ENCODE measurements around the gene THAP7. TPM values are rescaled to one million over a fixed set of nuclear protein-coding genes. Genes with fewer than 3 reads are reported as not detected.
"Not testable (repeated sequence)": the region's sequence is repeated elsewhere in the genome, so short reads cannot be mapped to it uniquely, and the experiment has no call there.

Gene THAP7
- 61.1 and 69.8 TPM in 2 replicates for total RNA-seq
- 47.5 and 49.7 TPM in 2 replicates for polyA plus RNA-seq

GRCh38 chr22:21001601-21002325 is at the start of gene THAP7:
TSS of gene THAP7 (minus strand) at chr22:21002118. CDS start at chr22:21001911, 207 bp downstream.
- H3K9me3 ChIP-seq (ENCODE audit: low read depth), result no peaks in the 10 kb centered on the region
- peak within 1 kb of the TSS; percentile 95 for H3K27ac ChIP-seq
- H3K4me3 ChIP-seq, result peak within 1 kb of the TSS; percentile 74
- H3K27me3 ChIP-seq, result no peaks in the 10 kb centered on the region
- H3K36me3 ChIP-seq, result peaks cover 4% of the 10 kb centered on the region
- peaks cover 19% of the 10 kb centered on the region for H3K4me1 ChIP-seq (ENCODE audit: low read depth)
- TF ChIP-seq CTCF (IDR thresholded peaks at IDR 0.05; ENCODE audit: low read depth, low read length), result no peak
- peak; percentile 96 to 97 for DNase-seq (ENCODE audit: low read depth in 1 of 2, low spot score in 1 of 2)

- TF ChIP-seq CTCF (IDR thresholded peaks at IDR 0.05; ENCODE audit: low read depth, low read length), result no peak
- no peaks in the 10 kb centered on the region for H3K9me3 ChIP-seq (ENCODE audit: low read depth)
- no peak for DNase-seq (ENCODE audit: low read depth in 1 of 2, low spot score in 1 of 2)
- no peaks in the 10 kb centered on the region for H3K4me1 ChIP-seq (ENCODE audit: low read depth)
- no peak overlapping the region for H3K27ac ChIP-seq
- H3K27me3 ChIP-seq, result no peaks in the 10 kb centered on the region
- no peak overlapping the region for H3K4me3 ChIP-seq
- H3K36me3 ChIP-seq, result no peaks in the 10 kb centered on the region
Measured at GRCh38 chr22:21051145-21051830, 49.4 kb upstream of the THAP7 start.

GRCh38 chr22:21048965-21049364 is 47.0 kb upstream of the THAP7 start:
- H3K4me3 ChIP-seq; H3K27ac ChIP-seq; H3K27me3 ChIP-seq; H3K9me3 ChIP-seq (ENCODE audit: low read depth); H3K36me3 ChIP-seq; DNase-seq (ENCODE audit: low read depth in 1 of 2, low spot score in 1 of 2); H3K4me1 ChIP-seq (ENCODE audit: low read depth): not testable (repeated sequence)

GRCh38 chr22:21048448-21048847 is 46.5 kb upstream of the THAP7 start:
- not testable (repeated sequence) for H3K36me3 ChIP-seq; H3K4me3 ChIP-seq; H3K27me3 ChIP-seq; H3K4me1 ChIP-seq (ENCODE audit: low read depth); DNase-seq (ENCODE audit: low read depth in 1 of 2, low spot score in 1 of 2); H3K9me3 ChIP-seq (ENCODE audit: low read depth); H3K27ac ChIP-seq

GRCh38 chr22:21047730-21048129 is 45.8 kb upstream of the THAP7 start:
- no peaks in the 10 kb centered on the region for H3K36me3 ChIP-seq
- DNase-seq (ENCODE audit: low read depth in 1 of 2, low spot score in 1 of 2), result no peak
- no peak for TF ChIP-seq CTCF (IDR thresholded peaks at IDR 0.05; ENCODE audit: low read depth, low read length)
- H3K9me3 ChIP-seq (ENCODE audit: low read depth), result no peaks in the 10 kb centered on the region
- no peaks in the 10 kb centered on the region for H3K27me3 ChIP-seq
- H3K27ac ChIP-seq, result no peak overlapping the region
- H3K4me3 ChIP-seq, result no peak overlapping the region
- H3K4me1 ChIP-seq (ENCODE audit: low read depth), result no peaks in the 10 kb centered on the region

GRCh38 chr22:21047035-21047661 is 45.2 kb upstream of the THAP7 start:
- H3K36me3 ChIP-seq, result no peaks in the 10 kb centered on the region
- no peaks in the 10 kb centered on the region for H3K4me1 ChIP-seq (ENCODE audit: low read depth)
- TF ChIP-seq CTCF (IDR thresholded peaks at IDR 0.05; ENCODE audit: low read depth, low read length), result no peak
- no peak overlapping the region for H3K27ac ChIP-seq
- H3K27me3 ChIP-seq, result no peaks in the 10 kb centered on the region
- H3K9me3 ChIP-seq (ENCODE audit: low read depth), result no peaks in the 10 kb centered on the region
- no peak overlapping the region for H3K4me3 ChIP-seq
- DNase-seq (ENCODE audit: low read depth in 1 of 2, low spot score in 1 of 2), result no peak
